DOHH2 (cell line): ENCODE results near the gene ABCG8.

ENCODE experiments used
- H3F3A ChIP-seq: fragments of 200-600 bp; sonication (generic), shearing (Covaris generic); 2 replicates; pipeline ENCODE4 v1.6.0; 2016; ENCODE audit warnings: antibody characterized with exemption, mild to moderate bottlenecking; ENCODE audit not compliant: control insufficient read depth, insufficient read depth
- H3K27ac ChIP-seq: fragments of 200-600 bp; sonication (generic); 2 replicates; pipeline ENCODE4 v1.5.1; 2014; ENCODE audit warnings: low read depth, mild to moderate bottlenecking, low read length, moderate library complexity
- H3K27me3 ChIP-seq: fragments of 200-600 bp; sonication (generic); 2 replicates; pipeline ENCODE4 v1.6.1; 2014; ENCODE audit warnings: mild to moderate bottlenecking, low read length, mixed read lengths; ENCODE audit not compliant: control insufficient read depth
- H3K36me3 ChIP-seq: fragments of 200-600 bp; sonication (generic); 2 replicates; pipeline ENCODE4 v1.6.1; 2014; ENCODE audit warnings: mild to moderate bottlenecking, low read length, moderate library complexity, mixed read lengths; ENCODE audit not compliant: control insufficient read depth
- H3K4me1 ChIP-seq: fragments of 200-600 bp; sonication (generic); 2 replicates; pipeline ENCODE4 v1.6.1; 2014; ENCODE audit warnings: mild to moderate bottlenecking, low read length, mixed read lengths; ENCODE audit not compliant: control insufficient read depth
- H3K4me2 ChIP-seq: fragments of 200-600 bp; sonication (generic); 2 replicates; pipeline ENCODE4 v1.6.0; 2014; ENCODE audit warnings: mild to moderate bottlenecking, low read length, moderate library complexity
- H3K4me3 ChIP-seq: fragments of 200-600 bp; sonication (generic); 2 replicates; pipeline ENCODE4 v1.5.1; 2014; ENCODE audit warnings: mild to moderate bottlenecking, low read length, mixed read lengths
- H3K79me2 ChIP-seq: fragments of 200-600 bp; sonication (generic); 2 replicates; pipeline ENCODE4 v1.6.1; 2014; ENCODE audit warnings: mild to moderate bottlenecking, low read length, mixed read lengths; ENCODE audit not compliant: control insufficient read depth
- H3K9me2 ChIP-seq: fragments of 200-600 bp; sonication (generic); replicated peaks from 2 replicates; pipeline ENCODE4 v1.6.1; 2014; ENCODE audit warnings: mild to moderate bottlenecking, low read length, mixed read lengths; ENCODE audit not compliant: control insufficient read depth
- H3K9me3 ChIP-seq: fragments of 200-600 bp; sonication (generic); 2 replicates; pipeline ENCODE4 v1.6.1; 2014; ENCODE audit warnings: antibody characterized with exemption, low read length, mixed read lengths; ENCODE audit not compliant: control insufficient read depth, insufficient read depth
- H4K20me1 ChIP-seq: fragments of 200-600 bp; sonication (generic); 2 replicates; pipeline ENCODE4 v1.6.0; 2014; ENCODE audit warnings: low read depth, mild to moderate bottlenecking, antibody characterized with exemption, low read length, moderate library complexity; ENCODE audit not compliant: control insufficient read depth, insufficient read depth
- EZH2phosphoT487 ChIP-seq: fragments of 200-600 bp; sonication (generic); IDR thresholded peaks from 2 replicates; pipeline ENCODE4 v1.6.1; 2017; ENCODE audit warnings: borderline replicate concordance, mild to moderate bottlenecking, antibody characterized with exemption, low read length, moderate library complexity, mixed read lengths
- TF ChIP-seq, protein P1 (sequence below): fragments of 200-600 bp; sonication (generic); IDR thresholded peaks from one replicate; pipeline ENCODE4 v1.5.1; 2014; ENCODE audit warnings: antibody characterized with exemption, mild to moderate bottlenecking, low read depth, low read length; ENCODE audit not compliant: poor library complexity, severe bottlenecking

The ABCG8 gene

DNA sequence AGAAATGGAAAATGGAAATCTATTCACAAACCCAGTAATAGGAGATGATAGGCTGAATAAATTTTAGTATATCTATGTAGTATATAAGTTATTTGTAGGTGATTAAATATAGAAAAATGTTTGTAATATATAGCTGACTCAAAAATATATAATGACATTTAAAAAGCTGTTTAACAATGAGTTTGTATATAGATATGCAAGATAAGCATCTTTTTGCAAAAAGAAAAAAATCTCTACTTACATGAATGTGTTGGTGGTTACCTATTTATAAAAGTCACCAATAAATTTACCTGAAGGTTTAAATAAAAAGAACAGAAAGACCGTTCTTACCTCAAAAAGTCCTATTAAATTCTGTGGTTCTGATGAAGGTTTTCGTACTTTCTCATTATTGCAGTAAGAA is 85.7 kb downstream of the ABCG8 start:
- Histone ChIP-seq H3K4me1 (no peaks in the 10 kb centered on the region), H3K9me2 (no peaks in the 10 kb centered on the region), H3K9me3 (no peaks in the 10 kb centered on the region), H3K79me2 (no peaks in the 10 kb centered on the region), H4K20me1 (no peaks in the 10 kb centered on the region), H3K27me3 (no peaks in the 10 kb centered on the region), H3K4me2 (no peak overlapping the region), H3K4me3 (no peak overlapping the region), H3K36me3 (peaks cover 89% of the 10 kb centered on the region), H3F3A (0 out of 2 replicates have a peak, but pooled peaks cover 8% of the 10 kb centered on the region), H3K27ac (no peak overlapping the region)
- TF ChIP-seq EZH2phosphoT487 = no peak
- TF ChIP-seq, protein P1, sequence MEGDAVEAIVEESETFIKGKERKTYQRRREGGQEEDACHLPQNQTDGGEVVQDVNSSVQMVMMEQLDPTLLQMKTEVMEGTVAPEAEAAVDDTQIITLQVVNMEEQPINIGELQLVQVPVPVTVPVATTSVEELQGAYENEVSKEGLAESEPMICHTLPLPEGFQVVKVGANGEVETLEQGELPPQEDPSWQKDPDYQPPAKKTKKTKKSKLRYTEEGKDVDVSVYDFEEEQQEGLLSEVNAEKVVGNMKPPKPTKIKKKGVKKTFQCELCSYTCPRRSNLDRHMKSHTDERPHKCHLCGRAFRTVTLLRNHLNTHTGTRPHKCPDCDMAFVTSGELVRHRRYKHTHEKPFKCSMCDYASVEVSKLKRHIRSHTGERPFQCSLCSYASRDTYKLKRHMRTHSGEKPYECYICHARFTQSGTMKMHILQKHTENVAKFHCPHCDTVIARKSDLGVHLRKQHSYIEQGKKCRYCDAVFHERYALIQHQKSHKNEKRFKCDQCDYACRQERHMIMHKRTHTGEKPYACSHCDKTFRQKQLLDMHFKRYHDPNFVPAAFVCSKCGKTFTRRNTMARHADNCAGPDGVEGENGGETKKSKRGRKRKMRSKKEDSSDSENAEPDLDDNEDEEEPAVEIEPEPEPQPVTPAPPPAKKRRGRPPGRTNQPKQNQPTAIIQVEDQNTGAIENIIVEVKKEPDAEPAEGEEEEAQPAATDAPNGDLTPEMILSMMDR = no peak

DNA sequence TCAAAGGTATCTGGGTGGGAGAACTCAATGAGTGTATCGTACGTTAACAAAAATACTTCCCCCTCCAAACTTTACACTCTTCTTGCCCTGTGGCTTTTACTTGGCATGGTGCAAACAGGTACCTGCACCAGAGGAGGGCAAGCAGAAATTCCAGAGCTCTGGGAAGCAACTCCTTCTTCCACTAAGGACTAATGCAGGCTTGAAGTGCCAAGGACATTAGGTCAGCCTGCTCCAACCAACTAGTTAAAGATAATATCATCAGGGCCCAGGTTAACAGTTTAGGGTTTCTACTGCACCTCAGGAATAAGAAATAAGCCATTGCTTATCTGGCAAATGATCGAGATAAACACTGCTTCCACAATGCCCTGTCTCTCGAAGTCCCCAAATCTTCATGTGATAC is 86.7 kb downstream of the ABCG8 start:
- H3K9me2 ChIP-seq = no peaks in the 10 kb centered on the region
- H3K9me3 ChIP-seq = no peaks in the 10 kb centered on the region
- no peaks in the 10 kb centered on the region for H3K4me1 ChIP-seq
- no peaks in the 10 kb centered on the region for H3K27me3 ChIP-seq
- H3K27ac ChIP-seq = no peak overlapping the region
- H3K79me2 ChIP-seq = no peaks in the 10 kb centered on the region
- peaks cover 93% of the 10 kb centered on the region for H3K36me3 ChIP-seq
- no peak overlapping the region for H3K4me3 ChIP-seq
- peaks cover 8% of the 10 kb centered on the region; the same call in 1 of the 2 replicates for H3F3A ChIP-seq
- peaks cover 4% of the 10 kb centered on the region; the same call in 1 of the 2 replicates for H4K20me1 ChIP-seq
- H3K4me2 ChIP-seq = no peak overlapping the region
- TF ChIP-seq, protein P1 = no peak
- TF ChIP-seq EZH2phosphoT487 = no peak

DNA sequence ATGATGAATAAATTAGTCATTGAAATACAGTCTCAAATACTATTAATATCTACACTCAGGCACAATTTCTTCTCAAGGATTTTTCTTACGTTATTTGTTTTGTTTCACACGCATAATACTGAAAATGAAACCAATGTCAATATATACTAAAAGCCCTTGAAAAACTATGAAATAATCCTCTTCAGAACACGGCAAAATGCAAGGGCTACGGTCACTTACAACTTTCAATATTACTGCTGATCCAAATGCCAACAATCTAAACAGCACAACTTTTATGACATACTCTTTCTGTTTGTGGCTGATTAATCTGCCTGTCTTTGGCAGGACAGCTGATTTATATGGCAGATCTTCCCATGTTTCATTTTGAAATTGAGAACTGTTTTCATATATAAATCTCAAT is 88.7 kb downstream of the ABCG8 start:
- Histone ChIP-seq H3F3A (peaks cover 4% of the 10 kb centered on the region; the same call in 1 of the 2 replicates), H3K27ac (no peak overlapping the region), H4K20me1 (peaks cover 4% of the 10 kb centered on the region; the same call in 1 of the 2 replicates), H3K4me3 (no peak overlapping the region), H3K4me1 (no peaks in the 10 kb centered on the region), H3K36me3 (peaks cover 93% of the 10 kb centered on the region), H3K9me3 (no peaks in the 10 kb centered on the region), H3K9me2 (no peaks in the 10 kb centered on the region), H3K27me3 (no peaks in the 10 kb centered on the region), H3K4me2 (no peak overlapping the region), H3K79me2 (peaks cover 2% of the 10 kb centered on the region; the same call in 1 of the 2 replicates)
- TF ChIP-seq, protein P1 = no peak
- no peak for TF ChIP-seq EZH2phosphoT487
